HG03432 (cell line): ENCODE data around the gene JAM2.

Experiments
- ATAC-seq: cut with Tn5 transposase; IDR thresholded peaks from one replicate; pipeline ENCODE4 v1.9.1; 2021; ENCODE audit warnings: mild to moderate bottlenecking, moderate library complexity; ENCODE audit not compliant: unreplicated experiment

JAM2 gene

GRCh38 chr21:25764065-25764464 lies 125.0 kb downstream of the JAM2 start:
- no peak for ATAC-seq
